Stimulated activated naive CD8-positive, alpha-beta T cell treated with anti-CD3 and anti-CD28 coated beads, Interleukin-15, amount 100 ng/mL, for 72 hours (primary cell): ENCODE measurements around the gene RAD51B.

ENCODE experiments used
- ATAC-seq: fragments of 150-1000 bp; cut with Tn5 transposase; 2 replicates; pipeline ENCODE4 v1.10.0; 2021; ENCODE audit warnings: mild to moderate bottlenecking, moderate library complexity
- DNase-seq, 2 donors: peaks; one replicate each; pipeline ENCODE4 v3.0.0; 2021 to 2022
- H3K27ac Mint-ChIP-seq, 2 donors: one replicate each; pipeline ENCODE4 v1.8.0; 2022; ENCODE audit warnings: mild to moderate bottlenecking in 2 of 2, mixed read lengths in 2 of 2, moderate library complexity in 2 of 2
- H3K27me3 Mint-ChIP-seq: one replicate; pipeline ENCODE4 v1.8.0; 2022; ENCODE audit warnings: mixed read lengths
- H3K4me1 Mint-ChIP-seq: one replicate; pipeline ENCODE4 v1.8.0; 2022; ENCODE audit warnings: mild to moderate bottlenecking, mixed read lengths
- H3K4me3 Mint-ChIP-seq, 2 donors: one replicate each; pipeline ENCODE4 v1.8.0; 2022; ENCODE audit warnings: mild to moderate bottlenecking in 2 of 2, mixed read lengths in 2 of 2, moderate library complexity in 1 of 2
- H3K9me3 Mint-ChIP-seq, 2 donors: one replicate each; pipeline ENCODE4 v1.8.0; 2022; ENCODE audit warnings: mixed read lengths in 2 of 2

RAD51B gene

DNA sequence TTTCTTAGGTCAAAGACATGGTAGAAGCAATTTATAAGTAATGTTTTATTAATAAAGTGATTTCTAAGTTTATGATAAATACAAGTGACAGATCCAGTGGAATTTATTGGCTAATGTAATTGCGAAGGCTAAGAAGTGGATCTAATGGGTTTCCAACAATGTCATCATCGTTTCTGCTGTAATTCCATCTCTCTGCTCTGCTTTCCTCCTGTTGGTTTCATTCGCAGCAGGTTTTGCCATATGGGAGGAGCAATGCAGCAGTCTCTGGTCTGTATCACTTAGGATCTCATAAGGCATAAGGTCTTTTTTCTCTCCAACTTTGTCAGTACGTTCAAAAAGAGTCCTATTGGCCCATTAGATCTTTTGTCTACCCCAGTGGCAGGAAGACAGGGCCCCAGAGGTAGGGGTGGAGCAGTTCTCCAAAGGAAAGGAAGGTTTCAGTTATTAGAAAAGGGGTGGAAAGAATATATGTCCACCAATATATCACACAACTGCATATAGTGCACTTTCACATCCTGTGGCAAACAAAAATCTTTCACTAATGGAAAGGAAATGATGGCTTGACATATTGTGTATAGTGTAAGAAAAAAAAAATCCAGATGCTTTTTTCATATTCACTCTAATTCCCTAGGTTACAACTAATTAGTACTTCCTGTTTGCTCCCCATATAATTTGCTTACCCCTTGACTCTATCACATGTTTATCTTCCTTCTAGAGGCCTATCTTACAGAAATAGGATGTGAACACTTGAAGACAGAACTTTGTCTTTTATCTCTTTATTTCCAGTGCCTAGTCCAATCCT is 522.0 kb downstream of the RAD51B start:
- Mint-ChIP-seq H3K27me3 (no peaks in the 10 kb centered on the region), H3K9me3 (peaks cover 9 to 15% of the 10 kb centered on the region in 2 donors), H3K4me1 (peaks cover 38% of the 10 kb centered on the region), H3K4me3 (peak overlapping the region in 1 of 2 donors; percentile 12), H3K27ac (peak overlapping the region in 1 of 2 donors; percentile 81)
- ATAC-seq = peak; percentile 75
- DNase-seq = no peak

DNA sequence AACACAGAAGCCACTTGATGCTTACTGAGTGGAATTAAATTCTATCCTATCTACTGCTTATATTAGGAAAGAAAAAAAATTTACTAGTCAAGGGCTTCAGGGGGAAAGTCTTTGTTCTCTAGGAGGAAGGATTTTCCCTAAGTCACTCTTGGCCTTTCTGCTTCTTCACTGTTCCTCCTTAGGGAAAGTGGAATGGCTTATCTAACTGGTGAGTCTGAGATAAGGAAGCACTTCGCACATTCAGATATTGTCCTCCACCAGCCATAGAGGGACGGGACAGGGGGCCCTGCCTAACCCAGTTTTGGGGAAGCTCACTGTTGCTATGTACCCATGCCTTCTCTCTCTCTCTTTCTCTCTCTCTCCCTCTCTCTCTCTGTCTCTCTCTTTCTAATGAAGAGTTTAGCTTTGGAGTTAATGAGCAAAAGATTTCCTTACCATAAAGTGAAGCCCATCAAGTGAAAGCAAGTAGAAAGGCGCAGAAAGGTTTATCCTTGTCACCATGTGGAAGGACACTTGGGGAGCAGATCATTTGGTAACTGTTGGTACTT is 522.7 kb downstream of the RAD51B start:
- peaks cover 34% of the 10 kb centered on the region for H3K4me1 Mint-ChIP-seq
- DNase-seq = no peak
- ATAC-seq = no peak
- no peaks in the 10 kb centered on the region for H3K27me3 Mint-ChIP-seq
- H3K27ac Mint-ChIP-seq = peak overlapping the region in 1 of 2 donors; percentile 8
- H3K4me3 Mint-ChIP-seq = peak overlapping the region in 1 of 2 donors; percentile 17
- peaks cover 14 to 15% of the 10 kb centered on the region in 2 donors for H3K9me3 Mint-ChIP-seq

DNA sequence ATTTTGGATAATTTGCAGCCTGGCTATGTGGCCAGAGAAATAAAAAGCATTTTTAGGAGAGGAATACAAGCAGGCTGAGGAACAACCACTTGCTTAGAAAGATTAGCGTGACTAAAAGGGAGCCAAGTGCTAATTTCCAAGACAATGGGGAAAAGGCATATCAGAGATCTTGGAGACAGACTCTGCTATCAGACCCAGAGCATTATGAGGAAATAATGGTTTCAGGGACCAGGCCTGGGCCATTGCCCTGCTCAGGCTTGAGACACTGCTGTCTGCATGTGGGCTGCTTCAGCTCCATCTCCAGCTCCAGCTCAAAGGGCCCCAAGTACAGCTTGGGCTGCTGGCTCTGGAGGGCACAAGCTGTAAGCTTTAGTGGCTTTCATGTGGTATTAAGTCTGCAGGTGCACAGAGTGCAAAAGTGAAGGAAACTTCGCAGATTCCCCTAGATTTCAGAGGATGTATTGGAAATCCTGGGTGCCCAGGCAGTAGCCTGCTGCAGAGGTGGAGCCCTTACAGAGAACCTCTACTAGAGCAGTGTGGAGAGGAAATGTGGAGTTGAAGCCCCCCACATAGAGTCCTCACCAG is 524.0 kb downstream of the RAD51B start:
- no peak for DNase-seq
- Mint-ChIP-seq H3K4me1 (peaks cover 27% of the 10 kb centered on the region), H3K9me3 (peaks cover 12 to 14% of the 10 kb centered on the region in 2 donors), H3K4me3 (no peak overlapping the region), H3K27me3 (no peaks in the 10 kb centered on the region), H3K27ac (no peak overlapping the region)
- ATAC-seq = no peak

DNA sequence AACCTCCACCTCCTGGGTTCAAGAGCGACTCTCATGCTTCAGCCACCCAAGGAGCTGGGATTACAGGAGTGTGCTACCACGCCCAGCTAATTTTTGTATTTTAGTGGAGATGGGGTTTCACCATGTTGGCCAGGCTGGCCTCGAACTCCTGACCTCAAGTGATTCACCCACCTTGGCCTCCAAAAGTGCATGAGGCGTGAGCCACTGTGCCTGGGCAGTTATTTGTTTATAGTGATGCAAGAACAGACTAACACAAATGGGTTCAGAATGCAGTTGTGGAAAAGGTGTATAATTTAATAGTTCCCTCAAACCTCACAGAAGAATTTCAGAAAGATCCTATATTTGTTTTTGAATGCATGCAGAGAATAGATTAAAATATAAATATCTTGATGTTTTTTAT is 526.2 kb downstream of the RAD51B start:
- Mint-ChIP-seq H3K9me3 (peaks cover 7 to 14% of the 10 kb centered on the region in 2 donors), H3K4me1 (peaks cover 20% of the 10 kb centered on the region), H3K27ac (no peak overlapping the region), H3K27me3 (no peaks in the 10 kb centered on the region), H3K4me3 (no peak overlapping the region)
- DNase-seq (no peak), ATAC-seq (no peak)

DNA sequence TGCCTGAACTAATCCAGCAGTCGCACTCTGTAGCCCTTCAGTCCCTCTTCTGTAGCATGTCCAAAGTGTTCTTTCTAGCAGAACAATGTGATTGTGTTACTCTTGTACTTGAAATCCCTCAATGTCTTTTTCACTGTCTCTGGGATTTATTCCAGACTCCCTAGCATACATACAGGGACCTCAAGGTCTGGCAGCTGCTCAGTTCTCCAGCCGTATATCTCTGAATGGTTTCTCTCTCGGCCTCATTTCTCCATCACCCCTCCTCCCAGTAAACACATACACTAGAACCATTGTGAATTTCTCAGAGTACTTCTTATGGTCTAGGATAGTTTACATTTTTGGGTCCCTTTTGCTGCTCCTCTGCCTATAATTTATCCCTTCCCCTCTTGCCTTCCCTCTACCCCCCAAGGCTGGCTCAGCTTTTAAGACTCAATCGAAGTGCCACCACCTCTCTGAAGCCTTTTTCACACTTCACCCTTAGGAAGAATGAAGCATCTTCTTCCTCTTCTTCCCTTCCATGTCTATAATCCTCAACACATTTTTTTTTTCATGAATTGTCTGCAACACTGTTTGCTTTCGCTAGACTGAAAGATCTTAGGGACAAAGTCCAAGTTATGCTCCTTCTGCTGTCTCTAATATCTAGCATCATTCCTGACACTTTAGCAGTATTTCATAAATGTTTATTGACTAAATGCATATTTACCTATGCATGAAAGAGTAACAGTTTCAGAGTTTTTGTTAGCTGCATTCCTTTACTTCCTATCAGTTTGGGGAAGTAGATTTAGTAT is 527.2 kb downstream of the RAD51B start:
- Mint-ChIP-seq H3K27ac (no peak overlapping the region), H3K4me3 (no peak overlapping the region), H3K4me1 (peaks cover 9% of the 10 kb centered on the region), H3K27me3 (no peaks in the 10 kb centered on the region), H3K9me3 (peaks cover 7 to 14% of the 10 kb centered on the region in 2 donors)
- DNase-seq = no peak
- no peak for ATAC-seq

DNA sequence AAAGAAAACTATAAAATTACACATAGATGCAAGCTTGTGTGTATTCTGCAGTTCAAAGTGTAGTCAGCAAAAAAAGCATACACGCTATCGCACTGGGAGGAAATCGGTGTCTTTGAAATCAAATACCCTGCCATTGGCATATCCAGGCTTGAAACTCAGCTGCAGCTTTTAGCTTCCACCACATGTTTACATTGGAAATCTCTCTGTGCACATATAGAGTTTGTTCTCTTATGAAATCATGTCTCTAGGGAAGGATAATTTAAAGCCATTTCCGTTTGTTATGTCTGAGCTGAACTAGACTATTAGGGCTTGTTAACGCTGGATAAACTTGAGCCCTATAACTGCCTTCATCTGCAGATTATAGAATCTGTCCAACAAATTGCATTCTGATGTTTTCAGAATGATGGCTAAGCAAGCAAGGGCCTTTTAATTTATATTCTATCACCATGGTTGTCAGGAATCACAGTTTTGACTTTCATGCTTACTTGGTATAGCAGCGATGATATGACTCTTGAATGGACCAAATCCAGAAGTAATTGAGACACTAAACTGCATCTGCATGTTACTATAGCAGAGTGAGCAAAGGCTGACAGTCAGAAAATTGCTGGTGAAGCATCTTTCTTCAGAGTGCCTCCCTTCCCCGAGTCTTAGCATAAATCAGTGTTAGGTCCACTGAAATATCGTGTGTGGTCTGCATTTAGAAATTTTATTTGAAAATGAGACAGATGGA is 530.5 kb downstream of the RAD51B start:
- Mint-ChIP-seq H3K9me3 (peaks cover 3 to 11% of the 10 kb centered on the region in 2 donors), H3K4me3 (no peak overlapping the region), H3K27me3 (no peaks in the 10 kb centered on the region), H3K4me1 (no peaks in the 10 kb centered on the region), H3K27ac (no peak overlapping the region)
- DNase-seq (no peak), ATAC-seq (no peak)

DNA sequence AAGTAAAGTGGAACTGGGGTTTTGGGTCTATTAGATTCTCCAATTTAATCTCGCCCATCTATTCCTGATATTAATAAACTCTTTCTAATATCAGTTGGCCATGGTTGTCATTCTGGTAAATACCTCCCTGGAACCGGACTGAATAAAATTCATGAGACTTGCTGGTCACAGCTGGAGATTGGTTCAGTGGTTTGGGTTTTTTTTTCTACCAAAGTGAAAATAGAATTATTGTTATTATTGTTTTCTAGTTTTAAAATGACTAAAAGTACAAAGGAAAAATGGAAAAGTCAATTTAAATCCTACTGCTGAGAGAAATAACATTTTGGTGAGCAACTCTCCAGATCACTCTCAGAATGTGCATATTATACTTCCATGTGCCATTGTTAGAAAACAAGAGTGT is 535.8 kb downstream of the RAD51B start:
- no peaks in the 10 kb centered on the region for H3K27me3 Mint-ChIP-seq
- no peak overlapping the region for H3K27ac Mint-ChIP-seq
- DNase-seq (no peak), ATAC-seq (no peak)
- H3K9me3 Mint-ChIP-seq = peaks cover 0 to 5% of the 10 kb centered on the region in 2 donors
- peaks cover 17% of the 10 kb centered on the region for H3K4me1 Mint-ChIP-seq
- no peak overlapping the region for H3K4me3 Mint-ChIP-seq

DNA sequence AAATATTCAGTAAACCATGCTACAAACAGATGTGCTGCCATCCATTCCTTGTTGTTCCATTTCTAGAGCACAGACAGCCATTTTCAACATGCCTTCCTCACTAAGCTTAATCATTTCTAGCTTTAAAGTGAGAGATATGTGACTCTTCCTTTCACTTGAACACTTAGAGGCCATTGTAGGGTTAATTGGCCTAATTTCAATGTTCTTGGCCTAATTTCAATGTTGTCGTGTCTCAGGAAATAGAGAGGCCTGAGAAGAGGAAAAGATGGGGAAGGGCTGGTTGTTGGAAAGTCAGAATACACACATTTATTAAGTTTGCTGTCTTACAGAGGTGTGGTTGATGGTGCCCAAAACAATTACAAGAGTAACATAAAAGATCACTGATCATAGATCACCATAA is 538.2 kb downstream of the RAD51B start:
- Mint-ChIP-seq H3K27me3 (no peaks in the 10 kb centered on the region), H3K27ac (no peak overlapping the region), H3K4me1 (peaks cover 30% of the 10 kb centered on the region), H3K9me3 (peaks cover 0 to 5% of the 10 kb centered on the region in 2 donors), H3K4me3 (no peak overlapping the region)
- no peak for DNase-seq
- no peak for ATAC-seq

DNA sequence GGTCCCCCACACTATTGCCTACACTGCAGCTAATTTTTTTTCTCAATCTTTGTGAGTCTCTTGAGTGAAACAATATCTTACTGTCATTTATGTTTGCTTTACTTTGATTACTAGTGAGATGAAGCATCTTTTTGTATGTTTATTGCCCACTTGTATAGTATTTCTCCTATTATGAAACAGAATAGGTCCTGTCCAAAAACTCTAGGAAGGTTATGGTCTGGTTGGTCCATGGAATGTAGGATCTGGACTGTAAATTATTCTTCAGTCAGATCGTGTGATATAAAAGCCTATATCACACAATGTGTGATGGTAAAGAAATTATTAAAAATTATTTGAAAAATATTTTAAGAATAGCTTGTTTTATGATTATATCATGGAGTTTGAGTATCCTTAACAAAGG is 538.9 kb downstream of the RAD51B start:
- Mint-ChIP-seq H3K4me1 (peaks cover 33% of the 10 kb centered on the region), H3K4me3 (no peak overlapping the region), H3K27me3 (no peaks in the 10 kb centered on the region), H3K27ac (no peak overlapping the region), H3K9me3 (peaks cover 0 to 5% of the 10 kb centered on the region in 2 donors)
- ATAC-seq (no peak), DNase-seq (no peak)

DNA sequence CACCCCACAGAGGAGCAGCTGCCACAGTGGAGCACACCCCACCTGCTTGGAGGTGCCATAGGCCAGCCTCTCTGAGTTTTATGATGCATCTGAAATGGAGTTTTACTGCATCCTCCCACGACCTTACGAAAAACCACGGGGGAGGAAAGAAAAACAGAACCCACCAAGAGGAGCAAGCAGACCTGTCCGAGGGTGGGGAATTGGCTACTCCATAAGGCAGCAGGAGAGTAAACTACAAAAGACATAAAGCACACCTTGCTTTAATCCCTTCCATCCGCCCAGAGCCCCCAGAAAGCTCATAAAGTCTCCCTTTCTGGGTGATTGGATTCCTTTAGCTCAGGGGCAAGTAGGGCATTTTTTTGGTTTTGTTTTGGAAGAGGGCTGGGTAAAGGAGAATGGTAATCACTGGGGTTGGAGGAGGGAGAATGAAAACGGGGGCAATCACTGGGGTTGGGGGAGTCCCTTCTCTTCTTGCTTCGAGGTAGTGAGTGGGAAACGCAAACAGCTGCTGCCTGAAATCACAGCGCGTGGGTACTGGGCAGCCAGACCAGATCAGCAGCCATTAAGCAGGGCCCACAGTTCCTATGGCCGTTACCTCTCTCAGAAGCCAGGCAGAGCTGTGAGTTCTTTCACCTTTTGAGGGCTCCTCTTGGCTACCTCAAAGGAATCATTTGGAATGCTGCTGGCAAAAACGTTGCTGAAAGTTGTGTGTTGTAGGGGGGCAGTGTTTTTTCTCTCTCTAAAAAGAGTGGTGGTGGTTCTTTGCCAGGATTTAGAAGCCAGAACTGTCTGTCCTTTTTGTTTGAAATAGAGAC is 539.6 kb downstream of the RAD51B start:
- Mint-ChIP-seq H3K4me3 (peak overlapping the region; percentile 52 to 57), H3K9me3 (peaks cover 0 to 5% of the 10 kb centered on the region in 2 donors), H3K4me1 (peaks cover 40% of the 10 kb centered on the region), H3K27me3 (no peaks in the 10 kb centered on the region), H3K27ac (peak overlapping the region; percentile 56 to 94)
- DNase-seq = no peak
- ATAC-seq = no peak

DNA sequence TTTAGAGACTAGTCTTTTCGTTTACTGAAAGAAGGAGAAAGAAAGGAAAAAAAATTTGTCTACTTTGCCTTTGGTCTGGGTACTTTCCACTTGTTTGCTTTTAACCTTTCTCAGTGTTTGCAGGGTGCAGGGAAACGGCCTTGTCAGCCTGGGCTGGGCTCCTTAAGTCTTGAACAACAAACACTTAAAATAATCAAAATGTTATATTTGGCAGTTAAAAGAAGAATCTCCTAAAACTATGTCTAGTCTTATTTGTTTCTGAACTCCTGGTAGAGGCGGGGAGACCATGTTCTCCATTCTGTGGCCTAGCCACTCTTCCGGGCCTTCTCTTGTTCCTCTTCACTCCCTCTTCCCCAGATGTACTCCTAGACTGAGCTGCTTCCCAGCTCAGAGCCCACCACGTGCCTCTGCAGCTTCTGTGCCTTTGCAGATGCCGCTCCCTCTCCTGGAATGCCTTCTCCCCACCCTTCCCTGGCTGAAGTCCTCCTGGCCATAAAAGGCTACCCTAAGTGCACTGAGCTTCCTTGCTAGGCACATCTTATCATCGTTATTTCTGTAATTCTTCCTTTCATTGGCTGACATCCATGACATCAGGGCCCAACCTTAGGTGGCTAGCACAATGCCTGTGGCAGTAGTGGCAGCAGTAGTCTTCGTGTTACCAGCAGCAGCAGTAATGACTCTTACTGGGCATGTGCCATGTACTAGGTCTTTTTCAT is 540.4 kb downstream of the RAD51B start:
- H3K27ac Mint-ChIP-seq = peak overlapping the region; percentile 57 to 94
- no peak for ATAC-seq
- peak overlapping the region; percentile 15 to 52 for H3K4me3 Mint-ChIP-seq
- H3K9me3 Mint-ChIP-seq = peaks cover 0 to 5% of the 10 kb centered on the region in 2 donors
- peaks cover 48% of the 10 kb centered on the region for H3K4me1 Mint-ChIP-seq
- no peaks in the 10 kb centered on the region for H3K27me3 Mint-ChIP-seq
- DNase-seq = peak in 1 of 2 donors; percentile 26

DNA sequence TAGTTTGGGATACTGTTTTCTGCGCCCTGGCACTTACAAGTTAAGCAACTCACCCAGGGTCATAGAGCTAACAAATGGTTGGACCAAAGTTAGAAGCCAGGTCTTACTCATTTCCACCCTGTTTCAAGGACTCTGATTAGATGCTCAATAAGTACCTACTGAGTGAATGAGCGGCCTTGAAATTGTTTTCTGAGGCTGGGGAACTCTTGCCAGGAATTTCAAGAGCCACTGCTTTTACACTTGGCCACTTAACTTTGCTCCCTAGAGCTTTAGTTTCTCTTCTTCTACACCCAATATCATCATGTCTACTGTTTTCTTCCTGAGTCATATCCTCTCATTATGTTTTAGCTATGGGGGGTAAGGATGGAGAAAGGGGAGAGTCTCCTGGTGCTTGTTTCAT is 541.7 kb downstream of the RAD51B start:
- no peak for ATAC-seq
- Mint-ChIP-seq H3K27ac (peak overlapping the region; percentile 44 to 65), H3K4me3 (no peak overlapping the region), H3K9me3 (peaks cover 0 to 5% of the 10 kb centered on the region in 2 donors), H3K27me3 (no peaks in the 10 kb centered on the region), H3K4me1 (peaks cover 53% of the 10 kb centered on the region)
- DNase-seq = no peak

DNA sequence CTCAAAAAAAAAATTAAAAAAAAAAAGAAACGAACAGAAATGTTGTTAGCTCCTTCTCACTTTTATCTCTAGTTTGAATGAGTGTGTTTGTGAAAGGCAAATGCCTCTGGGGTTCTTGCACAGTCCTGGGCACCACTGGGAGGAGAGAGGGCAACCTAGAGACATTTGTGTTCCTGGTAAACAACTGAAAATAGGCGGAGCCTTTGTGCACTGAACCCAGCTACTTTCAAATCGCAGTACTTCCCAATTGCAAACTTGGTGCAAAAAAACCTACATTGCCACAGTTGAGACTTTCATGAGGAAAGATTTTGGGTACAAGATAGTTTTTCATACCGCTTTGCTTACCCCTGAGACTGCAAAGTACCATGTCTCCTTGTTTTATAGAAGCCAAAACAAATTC is 543.3 kb downstream of the RAD51B start:
- H3K9me3 Mint-ChIP-seq = no peaks in the 10 kb centered on the region
- peaks cover 60% of the 10 kb centered on the region for H3K4me1 Mint-ChIP-seq
- ATAC-seq (no peak), DNase-seq (no peak)
- no peak overlapping the region for H3K27ac Mint-ChIP-seq
- H3K4me3 Mint-ChIP-seq = peak overlapping the region in 1 of 2 donors; percentile 25
- H3K27me3 Mint-ChIP-seq = no peaks in the 10 kb centered on the region

DNA sequence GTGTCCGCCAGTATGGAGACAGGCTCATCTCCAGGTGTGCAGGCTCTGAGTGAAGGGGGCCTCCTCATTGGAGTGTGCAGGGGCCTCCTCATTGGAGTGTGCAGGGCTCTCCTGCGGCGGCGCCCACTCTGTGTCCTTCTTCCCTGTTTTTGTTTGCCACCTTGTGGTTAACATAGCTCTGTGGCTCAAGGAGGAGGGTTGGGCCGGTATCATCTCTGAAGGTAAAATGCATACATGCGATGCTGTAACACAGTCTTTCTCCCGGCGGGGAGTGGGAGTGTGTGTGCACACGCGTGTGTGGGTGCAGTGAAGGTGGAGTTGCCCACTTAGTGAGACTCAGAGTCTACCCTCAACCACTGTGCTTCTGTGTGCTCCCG is 543.9 kb downstream of the RAD51B start:
- H3K27ac Mint-ChIP-seq = no peak overlapping the region
- H3K27me3 Mint-ChIP-seq = no peaks in the 10 kb centered on the region
- H3K4me1 Mint-ChIP-seq = peaks cover 66% of the 10 kb centered on the region
- no peak for DNase-seq
- H3K9me3 Mint-ChIP-seq = no peaks in the 10 kb centered on the region
- ATAC-seq = no peak
- H3K4me3 Mint-ChIP-seq = no peak overlapping the region
